Central memory CD8-positive, alpha-beta T cell (primary cell): ENCODE results near the gene BOC.
"Not testable (repeated sequence)": the region's sequence is repeated elsewhere in the genome, so short reads cannot be mapped to it uniquely, and the experiment has no call there.

Source experiments
- ATAC-seq: fragments of 150-1000 bp; cut with Tn5 transposase; replicated peaks from 2 replicates; pipeline ENCODE4 v1.10.0; 2022; ENCODE audit warnings: mild to moderate bottlenecking, moderate FRiP score, moderate number of reproducible peaks; ENCODE audit not compliant: poor library complexity, severe bottlenecking; ENCODE audit errors: extremely low read depth
- DNase-seq, 2 donors: peaks; one replicate each; pipeline ENCODE4 v3.0.0; 2021; ENCODE audit warnings: low spot score in 2 of 2
- H3K27ac Mint-ChIP-seq: one replicate; pipeline ENCODE4 v1.8.0; 2022; ENCODE audit warnings: low read depth, mild to moderate bottlenecking, moderate library complexity, mixed read lengths
- H3K27me3 Mint-ChIP-seq: one replicate; pipeline ENCODE4 v1.8.0; 2022; ENCODE audit warnings: mixed read lengths
- H3K36me3 Mint-ChIP-seq: one replicate; pipeline ENCODE4 v1.8.0; 2022; ENCODE audit warnings: mild to moderate bottlenecking, moderate library complexity, mixed read lengths; ENCODE audit not compliant: insufficient read depth
- H3K4me1 Mint-ChIP-seq: one replicate; pipeline ENCODE4 v1.8.0; 2022; ENCODE audit warnings: mixed read lengths
- H3K4me3 Mint-ChIP-seq: one replicate; pipeline ENCODE4 v1.8.0; 2022; ENCODE audit warnings: mild to moderate bottlenecking, moderate library complexity, mixed read lengths
- H3K9me3 Mint-ChIP-seq: one replicate; pipeline ENCODE4 v1.8.0; 2022; ENCODE audit warnings: mixed read lengths

BOC gene

GRCh38 chr3:113211330-113212149 is at the start of gene BOC:
BOC (plus strand) TSS chr3:113211557; CDS start chr3:113249803, 38,246 bp downstream.
- no peak within 1 kb of the TSS for H3K27ac Mint-ChIP-seq
- H3K27me3 Mint-ChIP-seq, result peaks cover 85% of the 10 kb centered on the region
- H3K4me1 Mint-ChIP-seq, result peaks cover 15% of the 10 kb centered on the region
- H3K9me3 Mint-ChIP-seq, result no peaks in the 10 kb centered on the region
- peak within 1 kb of the TSS; percentile 48 for H3K4me3 Mint-ChIP-seq
- DNase-seq (no peak), ATAC-seq (no peak)
- peaks cover 2% of the 10 kb centered on the region for H3K36me3 Mint-ChIP-seq

- no peak for ATAC-seq
- H3K4me3 Mint-ChIP-seq, result no peak overlapping the region
- H3K36me3 Mint-ChIP-seq, result no peaks in the 10 kb centered on the region
- no peaks in the 10 kb centered on the region for H3K4me1 Mint-ChIP-seq
- H3K9me3 Mint-ChIP-seq, result no peaks in the 10 kb centered on the region
- no peak overlapping the region for H3K27ac Mint-ChIP-seq
- no peaks in the 10 kb centered on the region for H3K27me3 Mint-ChIP-seq
- no peak for DNase-seq
Observed at GRCh38 chr3:113161661-113162060, 49.7 kb upstream of the BOC start.

GRCh38 chr3:113163152-113163551 is 48.2 kb upstream of the BOC start:
- Mint-ChIP-seq H3K9me3 (no peaks in the 10 kb centered on the region), H3K4me1 (no peaks in the 10 kb centered on the region), H3K4me3 (no peak overlapping the region), H3K27me3 (no peaks in the 10 kb centered on the region), H3K27ac (no peak overlapping the region), H3K36me3 (no peaks in the 10 kb centered on the region)
- DNase-seq (no peak), ATAC-seq (no peak)

GRCh38 chr3:113165841-113166240 is 45.5 kb upstream of the BOC start:
- Mint-ChIP-seq H3K4me1 (no peaks in the 10 kb centered on the region), H3K27me3 (peaks cover 8% of the 10 kb centered on the region), H3K9me3 (no peaks in the 10 kb centered on the region), H3K36me3 (no peaks in the 10 kb centered on the region), H3K27ac (no peak overlapping the region), H3K4me3 (no peak overlapping the region)
- ATAC-seq (no peak), DNase-seq (no peak)

GRCh38 chr3:113166357-113166718 is 45.0 kb upstream of the BOC start:
- H3K36me3 Mint-ChIP-seq, result no peaks in the 10 kb centered on the region
- peaks cover 8% of the 10 kb centered on the region for H3K27me3 Mint-ChIP-seq
- no peak overlapping the region for H3K4me3 Mint-ChIP-seq
- H3K4me1 Mint-ChIP-seq, result no peaks in the 10 kb centered on the region
- no peaks in the 10 kb centered on the region for H3K9me3 Mint-ChIP-seq
- ATAC-seq (no peak), DNase-seq (no peak)
- no peak overlapping the region for H3K27ac Mint-ChIP-seq

GRCh38 chr3:113166719-113167492 is 44.5 kb upstream of the BOC start:
- peaks cover 13% of the 10 kb centered on the region for H3K27me3 Mint-ChIP-seq
- H3K9me3 Mint-ChIP-seq, result no peaks in the 10 kb centered on the region
- no peak overlapping the region for H3K27ac Mint-ChIP-seq
- H3K36me3 Mint-ChIP-seq, result no peaks in the 10 kb centered on the region
- DNase-seq (no peak), ATAC-seq (no peak)
- H3K4me3 Mint-ChIP-seq, result no peak overlapping the region
- no peaks in the 10 kb centered on the region for H3K4me1 Mint-ChIP-seq

DNA sequence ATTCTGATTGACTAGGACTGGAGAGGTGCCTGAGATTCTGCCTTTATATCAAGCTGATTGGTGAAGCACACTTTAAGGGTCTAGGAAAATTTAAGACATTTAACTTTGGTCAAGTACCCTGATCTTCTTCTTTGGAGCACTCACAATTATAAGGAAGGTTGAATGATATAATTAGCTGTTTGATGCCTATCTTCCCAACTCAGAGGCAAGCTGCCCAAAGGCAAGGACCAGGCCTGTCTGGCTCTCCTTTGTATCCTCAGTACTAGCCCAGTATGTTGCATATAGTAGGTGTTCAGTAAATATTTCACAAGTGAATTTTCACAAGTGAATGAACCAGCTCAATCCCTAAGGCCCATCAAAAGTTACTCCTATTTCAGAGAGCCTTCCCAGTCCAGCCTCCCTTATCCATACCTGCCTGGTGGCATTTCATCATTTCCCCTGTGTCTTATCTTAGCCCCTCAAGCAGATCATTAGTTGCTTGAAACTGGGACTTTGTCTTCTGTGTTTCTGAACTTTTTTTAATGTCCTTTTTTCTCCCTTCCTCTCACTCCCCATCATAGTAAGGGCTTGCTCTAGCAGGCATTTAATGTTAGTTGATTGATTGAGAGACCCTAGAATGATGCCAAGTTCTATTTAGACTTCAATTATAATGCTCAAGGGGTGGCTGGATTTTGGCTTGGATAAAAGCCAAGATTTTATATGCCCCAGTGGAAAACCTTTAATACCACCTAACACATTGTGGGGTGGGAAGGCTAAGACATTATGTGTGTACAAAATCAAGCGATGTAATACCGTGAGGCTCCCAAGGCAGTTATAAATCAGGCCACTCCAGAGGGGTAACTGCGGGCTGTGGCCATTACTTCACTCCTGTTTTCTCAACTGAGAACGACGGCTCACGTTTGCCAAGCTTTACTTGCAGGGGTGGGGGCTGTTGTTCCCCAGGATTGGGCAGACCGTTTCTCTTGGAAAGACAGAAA is 43.2 kb upstream of the BOC start:
- Mint-ChIP-seq H3K4me1 (no peaks in the 10 kb centered on the region), H3K4me3 (no peak overlapping the region), H3K36me3 (no peaks in the 10 kb centered on the region), H3K27me3 (peaks cover 20% of the 10 kb centered on the region), H3K27ac (no peak overlapping the region), H3K9me3 (no peaks in the 10 kb centered on the region)
- DNase-seq (no peak), ATAC-seq (no peak)

GRCh38 chr3:113169891-113170452 is 41.4 kb upstream of the BOC start:
- no peaks in the 10 kb centered on the region for H3K9me3 Mint-ChIP-seq
- no peak overlapping the region for H3K4me3 Mint-ChIP-seq
- DNase-seq, result no peak
- H3K27ac Mint-ChIP-seq, result no peak overlapping the region
- no peaks in the 10 kb centered on the region for H3K4me1 Mint-ChIP-seq
- no peaks in the 10 kb centered on the region for H3K36me3 Mint-ChIP-seq
- H3K27me3 Mint-ChIP-seq, result peaks cover 20% of the 10 kb centered on the region
- no peak for ATAC-seq

DNA sequence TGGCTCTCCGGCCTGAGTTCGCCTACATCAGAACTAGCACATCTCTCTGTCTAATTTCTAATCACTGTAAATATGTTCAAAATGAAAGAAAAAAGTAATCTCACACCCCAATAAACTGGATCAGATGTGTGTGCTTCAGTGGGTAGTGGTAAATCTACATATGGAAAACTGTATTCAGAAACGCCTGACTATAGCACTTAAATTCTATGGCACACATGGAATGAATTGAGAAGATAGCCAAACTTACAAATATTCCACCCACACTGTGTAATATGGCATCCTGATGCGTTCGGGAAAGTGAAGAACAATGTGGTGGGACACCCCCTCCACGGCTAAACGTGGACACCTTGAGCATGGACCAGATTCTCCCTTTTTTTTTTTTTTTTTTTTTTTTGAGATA is 40.6 kb upstream of the BOC start:
- no peak overlapping the region for H3K4me3 Mint-ChIP-seq
- no peaks in the 10 kb centered on the region for H3K36me3 Mint-ChIP-seq
- peaks cover 20% of the 10 kb centered on the region for H3K27me3 Mint-ChIP-seq
- H3K4me1 Mint-ChIP-seq, result no peaks in the 10 kb centered on the region
- no peaks in the 10 kb centered on the region for H3K9me3 Mint-ChIP-seq
- ATAC-seq (no peak), DNase-seq (no peak)
- no peak overlapping the region for H3K27ac Mint-ChIP-seq

DNA sequence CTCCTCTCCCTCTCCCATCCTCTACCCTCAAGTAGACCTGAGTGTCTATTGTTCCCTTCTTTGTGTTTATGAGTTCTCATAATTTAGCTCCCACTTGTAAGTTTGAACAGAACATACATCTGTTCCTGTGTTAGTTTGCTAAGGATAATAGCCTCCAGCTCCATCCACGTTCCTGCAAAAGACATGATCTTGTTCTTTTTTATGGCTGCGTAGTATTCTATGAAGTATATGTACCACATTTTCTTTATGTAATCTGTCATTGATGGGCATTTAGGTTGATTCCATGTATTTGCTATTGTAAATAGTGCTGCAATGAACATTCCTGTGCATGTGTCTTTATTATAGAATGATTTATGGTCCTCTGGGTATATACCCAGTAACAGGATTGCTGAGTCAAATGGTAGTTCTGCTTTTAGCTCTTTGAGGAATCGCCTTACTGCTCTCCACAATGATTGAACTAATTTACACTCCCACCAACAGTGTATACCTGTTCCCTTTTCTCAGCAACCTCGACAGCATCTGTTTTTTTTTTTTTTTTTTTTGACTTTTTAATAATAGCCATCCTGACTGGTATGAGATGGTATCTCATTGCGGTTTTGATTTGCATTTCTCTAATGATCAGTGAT is 39.6 kb upstream of the BOC start:
- H3K27ac Mint-ChIP-seq, H3K4me1 Mint-ChIP-seq, H3K36me3 Mint-ChIP-seq, H3K4me3 Mint-ChIP-seq, DNase-seq, ATAC-seq, H3K9me3 Mint-ChIP-seq: not testable (repeated sequence)
- H3K27me3 Mint-ChIP-seq, result peaks cover 20% of the 10 kb centered on the region

DNA sequence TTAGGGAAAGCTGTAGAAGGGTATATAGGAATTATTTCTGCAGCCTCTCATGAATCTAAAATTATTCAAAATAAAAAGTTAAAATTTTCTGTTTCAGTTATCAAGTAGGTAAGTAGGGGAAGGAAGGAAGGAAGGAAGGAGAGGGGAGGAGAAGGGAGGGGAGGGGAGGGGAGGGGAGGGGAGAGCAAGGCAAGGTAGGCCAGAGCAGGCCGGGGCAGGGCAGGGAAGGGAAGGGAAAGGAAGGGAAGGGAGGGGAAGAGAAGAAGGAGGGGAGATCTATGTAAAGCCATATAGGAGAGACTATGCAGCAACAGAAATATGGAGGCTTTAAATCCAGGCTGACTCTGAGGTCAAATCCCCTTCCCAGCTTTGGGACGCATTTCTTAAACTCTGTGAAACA is 38.3 kb upstream of the BOC start:
- Mint-ChIP-seq H3K36me3 (no peaks in the 10 kb centered on the region), H3K9me3 (no peaks in the 10 kb centered on the region), H3K4me1 (no peaks in the 10 kb centered on the region), H3K4me3 (no peak overlapping the region), H3K27me3 (peaks cover 20% of the 10 kb centered on the region), H3K27ac (no peak overlapping the region)
- no peak for ATAC-seq
- no peak for DNase-seq

GRCh38 chr3:113174304-113174703 is 37.1 kb upstream of the BOC start:
- Mint-ChIP-seq H3K36me3 (no peaks in the 10 kb centered on the region), H3K4me3 (no peak overlapping the region)

More at GRCh38 chr3:113174304-113174703, 37.1 kb upstream of the BOC start:
- H3K27me3 Mint-ChIP-seq, result peaks cover 20% of the 10 kb centered on the region
- H3K4me1 Mint-ChIP-seq, result no peaks in the 10 kb centered on the region
- DNase-seq, result no peak
- H3K27ac Mint-ChIP-seq, result no peak overlapping the region
- H3K9me3 Mint-ChIP-seq, result no peaks in the 10 kb centered on the region
- no peak for ATAC-seq
